NCI-H2196 treated with DMSO at 0.1 percent for 48 hours (cell line): ENCODE data around the gene PEX14.

Experiments used
- DNase-seq: peaks from one replicate; lab custom pipeline; 2025; ENCODE audit not compliant: unreplicated experiment; lab: John Stamatoyannopoulos, UW

The PEX14 gene

DNA sequence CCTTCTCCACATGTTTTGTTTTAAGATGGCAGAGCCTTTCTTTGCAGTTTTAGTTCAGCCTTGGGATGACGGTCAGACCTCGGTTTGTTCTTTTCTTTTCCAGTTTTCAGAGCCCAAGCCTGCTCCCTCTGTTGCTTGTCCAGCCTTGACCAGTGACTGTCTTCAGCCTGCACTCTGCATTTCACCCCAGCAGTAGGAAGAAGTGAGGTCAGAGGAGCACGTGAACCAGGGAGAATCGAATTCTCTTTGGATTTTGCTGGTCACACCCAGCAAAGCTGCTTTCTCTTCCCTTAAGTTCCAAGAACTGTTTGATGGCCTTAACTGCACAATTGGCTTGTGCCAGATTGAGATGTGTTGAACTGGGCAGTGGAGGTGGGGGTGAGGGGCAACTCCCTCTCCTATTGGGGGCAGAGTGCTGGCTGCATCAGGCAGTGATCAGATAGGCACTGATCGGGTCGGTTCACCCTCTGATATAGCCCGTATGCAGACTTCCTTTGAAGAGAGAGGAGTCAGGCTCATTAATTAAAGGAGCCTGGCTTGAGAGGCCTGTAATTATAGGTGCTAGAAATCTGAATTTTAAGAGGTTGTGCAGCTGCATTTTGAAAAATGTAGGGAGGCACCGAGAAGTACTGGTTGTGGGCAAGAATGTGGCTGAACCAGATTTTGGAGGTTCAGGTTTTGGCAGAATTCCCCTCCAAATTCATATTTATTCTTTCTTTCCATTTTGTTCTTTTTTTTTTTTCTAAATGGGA is 42.4 kb downstream of the PEX14 start:
- no peak for DNase-seq

DNA sequence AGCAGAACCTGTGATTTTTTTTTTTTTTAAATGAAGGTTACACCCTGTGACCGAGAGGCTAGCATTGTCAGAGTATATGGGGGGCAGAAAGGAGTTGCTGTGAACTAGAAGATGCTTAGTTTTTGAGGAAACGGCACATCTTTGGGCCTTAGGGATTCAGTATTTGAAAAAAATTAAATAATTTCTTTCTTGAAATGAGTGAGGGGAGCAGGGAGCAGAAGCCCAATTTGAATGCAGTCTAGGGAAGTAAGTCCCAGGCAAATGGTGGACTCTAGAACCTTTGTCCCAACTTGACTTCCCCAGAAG is 42.9 kb downstream of the PEX14 start:
- DNase-seq, result no peak

DNA sequence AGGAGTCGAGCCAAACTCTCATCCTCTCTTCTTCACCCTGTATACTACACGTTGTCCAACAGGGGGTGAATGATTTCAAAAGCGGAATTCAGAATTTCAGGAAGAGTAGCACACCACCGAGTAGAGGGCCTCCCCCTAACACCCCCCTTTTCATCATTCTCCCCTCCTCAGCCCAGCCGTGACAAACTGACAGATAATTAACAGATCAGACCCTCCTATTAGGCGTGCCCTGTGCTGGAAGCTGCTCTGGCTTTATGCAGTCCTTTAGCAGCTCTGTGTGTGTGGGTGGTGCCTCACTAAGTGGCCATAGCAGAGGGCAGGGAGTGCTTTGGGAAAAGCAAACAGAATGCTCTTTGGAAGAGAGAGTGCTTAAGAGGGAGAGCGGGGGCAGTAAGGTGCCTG is 44.3 kb downstream of the PEX14 start:
- peak; percentile 38 for DNase-seq

DNA sequence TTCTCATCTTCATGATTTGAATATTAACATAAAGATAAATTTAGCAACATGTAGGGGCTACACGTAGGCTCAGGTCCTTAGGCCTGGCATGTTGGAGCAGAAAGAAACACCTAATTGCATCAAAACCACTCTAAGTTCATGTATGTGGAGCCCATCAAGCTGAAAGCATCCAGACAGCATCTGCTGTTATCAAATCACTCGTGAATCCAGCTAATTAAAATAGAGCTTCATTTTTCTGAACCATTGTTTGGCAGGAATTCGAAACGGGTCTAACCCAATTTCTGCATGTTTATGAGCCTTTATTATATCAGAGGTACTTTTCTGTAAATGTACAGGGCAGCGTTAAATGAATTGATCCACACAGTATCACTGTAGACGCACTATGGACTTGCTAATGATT is 45.7 kb downstream of the PEX14 start:
- no peak for DNase-seq

DNA sequence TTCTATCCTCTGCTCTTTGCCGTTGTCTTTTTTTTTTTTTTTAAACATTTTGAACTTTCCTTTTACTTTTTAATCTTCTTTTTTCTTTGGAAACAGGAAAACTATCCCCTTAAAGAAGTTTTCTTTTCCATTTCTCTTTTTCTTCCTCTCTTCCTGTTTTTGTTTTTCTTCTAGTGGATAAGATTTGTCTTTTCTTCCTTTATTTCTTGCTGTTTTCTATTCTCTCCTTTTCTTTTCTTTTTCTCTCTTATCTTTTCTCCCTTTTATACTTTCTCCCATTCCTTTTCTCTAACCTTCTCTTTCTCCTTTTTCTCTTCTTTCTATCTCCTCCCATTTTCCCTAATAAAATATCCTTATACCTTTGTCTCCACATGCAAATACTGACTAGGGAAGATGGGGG is 46.2 kb downstream of the PEX14 start:
- no peak for DNase-seq

DNA sequence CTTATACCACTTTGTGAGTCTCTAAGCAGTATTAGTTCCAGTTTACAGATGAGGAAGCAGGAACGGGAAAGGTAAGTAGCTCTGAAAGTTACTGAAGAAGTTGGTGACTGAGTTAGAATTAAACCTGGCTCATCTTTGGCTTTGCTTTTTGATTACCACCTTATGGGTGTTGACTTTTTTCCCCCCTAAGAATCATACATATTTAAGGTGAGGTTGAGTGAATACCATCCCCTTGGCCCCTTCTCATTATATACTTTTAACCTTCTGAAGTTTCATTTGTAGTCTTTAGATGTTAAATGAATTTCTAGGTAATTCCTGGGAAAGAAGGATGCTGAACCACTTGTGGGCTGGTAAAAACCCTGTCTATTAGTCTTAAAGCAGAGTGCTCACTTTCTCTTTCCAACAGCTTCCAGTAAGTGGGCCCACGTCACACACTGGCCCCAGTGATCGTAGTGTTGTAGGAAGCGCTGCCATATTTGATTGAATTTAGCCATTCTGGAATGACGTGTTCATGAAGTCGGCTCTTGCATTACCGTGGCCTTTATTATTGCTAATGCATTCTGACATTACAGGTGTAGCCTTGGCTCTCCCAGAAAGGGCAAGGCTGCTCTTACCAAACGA is 46.9 kb downstream of the PEX14 start:
- DNase-seq, result no peak

DNA sequence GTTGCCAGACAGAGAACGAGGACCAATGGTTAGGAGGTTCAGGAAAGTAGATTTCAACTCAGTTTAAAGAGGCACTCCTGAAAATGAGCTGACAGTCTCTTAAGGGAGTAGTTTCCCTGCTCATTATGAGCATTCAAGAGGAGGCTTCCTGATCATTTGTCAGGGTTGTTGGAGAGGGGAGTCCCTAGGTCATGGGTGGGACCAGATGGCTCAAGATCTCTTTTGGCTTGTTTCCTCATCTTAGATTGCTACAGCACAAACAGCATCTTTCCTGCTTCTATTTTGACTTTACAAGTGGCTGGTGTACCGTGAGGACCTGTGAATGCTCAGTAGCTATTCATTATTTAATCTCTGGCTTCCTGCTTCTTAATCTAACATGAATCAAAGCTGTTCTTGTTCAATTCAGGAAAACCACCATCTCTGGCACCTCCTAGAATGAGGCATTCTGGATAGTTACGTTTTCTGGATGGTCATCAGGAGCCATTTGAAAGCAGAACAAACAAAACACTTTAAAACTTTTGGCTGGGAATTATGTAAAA is 47.6 kb downstream of the PEX14 start:
- no peak for DNase-seq

DNA sequence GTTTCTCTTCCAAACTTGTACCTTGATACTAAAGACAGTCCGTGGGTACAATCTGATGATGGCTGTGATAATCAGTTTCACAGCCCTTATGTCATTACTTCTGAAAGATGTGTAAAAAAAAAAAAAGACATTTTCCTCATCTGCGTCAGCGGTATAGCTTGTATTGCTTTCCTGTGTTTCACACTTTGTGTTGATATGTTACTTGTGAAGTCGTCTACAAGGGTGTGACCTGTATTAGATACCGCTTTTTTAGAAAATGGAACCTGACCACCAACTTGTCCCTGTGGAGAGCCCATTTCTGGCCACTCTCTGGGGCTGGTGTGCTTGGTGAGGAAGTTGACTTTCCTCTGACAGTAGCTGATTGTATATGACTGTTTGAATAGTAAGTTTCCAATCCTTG is 50.5 kb downstream of the PEX14 start:
- no peak for DNase-seq

DNA sequence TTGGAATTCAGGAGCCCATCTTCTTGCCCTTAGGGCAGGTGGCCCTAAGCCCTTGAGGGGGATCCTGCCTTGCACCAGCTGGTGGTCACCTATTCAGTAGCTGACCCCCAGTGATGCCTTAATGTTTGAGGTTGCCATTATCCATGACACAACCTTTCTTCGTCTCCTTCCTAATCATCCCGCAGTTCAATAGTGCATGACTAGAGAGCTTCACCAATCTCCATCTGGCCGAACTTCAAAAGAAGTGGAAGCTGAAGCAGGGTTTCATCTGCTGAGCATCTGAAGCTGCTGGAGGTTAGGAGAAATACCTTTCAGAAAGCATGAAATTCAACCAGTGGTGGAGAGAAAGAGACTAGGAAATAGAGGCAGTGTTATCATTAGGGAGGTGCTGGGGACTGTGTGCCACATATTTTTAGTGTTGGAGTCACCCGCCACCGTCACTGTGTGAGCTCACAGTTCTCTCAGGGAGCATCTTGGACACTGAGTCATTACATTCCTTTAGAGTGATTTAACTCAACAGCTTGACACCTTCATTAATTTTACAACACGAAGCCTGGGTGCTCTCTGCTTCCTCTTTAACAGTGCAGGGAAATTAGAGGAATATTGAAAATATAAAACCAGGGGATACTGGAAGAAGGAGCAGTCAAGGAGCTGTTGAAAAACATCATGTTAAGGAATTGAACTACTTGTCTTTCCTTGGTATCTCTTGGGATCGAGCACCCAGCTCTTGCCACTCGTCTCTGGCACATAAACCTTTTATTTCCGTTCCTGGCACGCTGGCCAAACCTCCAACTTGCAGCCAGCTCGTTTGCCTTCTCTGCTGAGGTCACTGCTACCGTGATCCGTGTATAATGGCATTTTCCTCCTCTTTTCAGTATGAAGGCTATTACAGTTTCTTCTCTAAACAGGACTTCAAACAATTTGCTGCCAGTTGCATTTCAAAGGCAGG is 53.6 kb downstream of the PEX14 start:
- DNase-seq, result no peak

DNA sequence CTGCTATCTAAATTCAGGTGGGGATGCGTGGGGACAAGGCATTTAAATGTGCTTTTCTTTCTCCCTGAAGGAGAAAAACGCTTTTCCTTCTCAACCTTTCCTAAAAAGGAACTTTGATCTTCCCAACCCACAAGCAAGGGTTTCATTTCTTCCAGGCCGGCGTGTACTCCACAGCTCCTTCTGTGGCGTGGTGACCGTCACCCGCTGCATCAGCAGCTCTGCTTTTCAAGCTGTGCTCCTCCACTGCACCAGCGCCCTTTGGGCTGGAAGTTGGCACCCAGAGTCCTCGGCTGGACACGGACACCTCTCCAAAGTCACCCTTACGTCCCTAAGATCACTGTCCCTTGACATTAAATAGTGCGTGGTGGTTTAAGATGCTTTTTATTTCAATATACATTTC is 54.3 kb downstream of the PEX14 start:
- no peak for DNase-seq

DNA sequence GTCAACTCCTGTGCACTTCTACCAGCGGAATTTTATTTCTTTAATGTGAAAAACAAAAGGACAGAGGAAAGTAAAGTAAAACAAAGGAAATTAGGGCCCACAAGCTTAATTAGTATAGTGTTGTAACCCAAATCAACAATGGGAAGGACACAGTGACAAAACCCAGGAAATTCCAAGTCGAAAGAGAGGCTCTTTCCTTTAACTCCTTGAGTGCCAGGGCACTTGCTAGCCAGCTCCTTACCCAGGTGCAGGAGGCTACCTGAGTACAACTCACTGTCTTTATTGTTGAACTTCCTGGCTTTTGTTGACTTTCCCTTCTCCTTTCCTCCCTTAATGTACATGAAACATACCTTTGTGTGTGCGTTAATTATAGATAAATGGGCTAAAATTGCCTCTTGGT is 55.0 kb downstream of the PEX14 start:
- no peak for DNase-seq

DNA sequence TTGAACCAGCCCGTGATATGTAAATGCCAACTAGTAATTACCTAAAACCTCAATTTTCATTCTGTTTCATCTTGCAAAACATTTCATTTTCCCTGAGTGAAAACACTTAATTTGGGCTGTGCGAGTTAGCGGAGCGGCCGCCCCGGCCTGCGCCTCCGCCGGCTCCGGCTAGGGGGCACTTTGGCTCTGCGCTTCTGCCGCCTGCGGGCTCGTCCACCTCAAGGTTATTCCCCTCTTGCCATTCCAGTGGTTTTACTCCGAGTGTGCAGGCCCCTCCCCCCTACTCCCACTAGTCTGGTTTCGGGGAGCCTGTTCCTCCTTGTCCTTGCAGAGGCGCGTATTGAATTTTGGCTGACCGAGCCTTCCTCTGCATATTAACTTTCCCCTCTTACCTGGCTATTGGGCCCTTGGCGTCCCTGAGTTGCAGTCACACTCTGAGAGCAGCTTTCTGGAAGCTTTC is 55.6 kb downstream of the PEX14 start:
- DNase-seq, result no peak

DNA sequence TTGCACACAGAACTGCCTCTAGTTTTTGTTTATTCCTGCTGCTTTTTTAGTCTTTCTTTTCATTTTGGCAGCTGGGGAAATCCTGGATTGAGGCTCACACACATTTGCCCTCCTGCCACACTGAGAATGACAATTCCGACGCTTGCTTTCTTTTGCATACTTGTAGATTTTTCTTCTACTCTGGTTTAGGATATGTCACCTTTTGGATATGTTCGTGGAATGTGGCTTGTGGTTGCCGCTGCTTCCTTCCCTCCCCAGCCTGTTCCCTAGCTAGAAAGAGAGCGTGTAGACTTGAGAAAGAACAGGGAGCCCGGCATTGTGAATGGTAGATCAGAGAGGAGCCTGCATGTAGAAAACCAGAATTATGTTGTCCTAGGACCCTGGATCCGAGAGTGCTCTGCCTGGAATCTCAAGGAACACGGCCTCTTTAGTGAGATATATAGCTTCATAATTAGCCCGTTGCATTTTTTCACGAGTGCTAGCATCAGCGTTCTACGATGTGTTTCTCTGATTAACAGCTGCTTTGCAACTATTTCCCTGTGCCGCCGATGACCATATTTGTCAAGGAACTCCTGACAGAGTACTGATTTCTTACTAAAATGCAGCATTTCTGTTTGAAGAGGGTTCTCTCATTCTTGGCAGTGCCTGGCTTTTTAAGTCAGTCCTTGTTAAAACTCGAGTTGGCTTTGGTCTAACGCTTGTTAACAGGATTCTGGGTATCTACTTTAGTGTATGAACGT is 56.2 kb downstream of the PEX14 start:
- no peak for DNase-seq

DNA sequence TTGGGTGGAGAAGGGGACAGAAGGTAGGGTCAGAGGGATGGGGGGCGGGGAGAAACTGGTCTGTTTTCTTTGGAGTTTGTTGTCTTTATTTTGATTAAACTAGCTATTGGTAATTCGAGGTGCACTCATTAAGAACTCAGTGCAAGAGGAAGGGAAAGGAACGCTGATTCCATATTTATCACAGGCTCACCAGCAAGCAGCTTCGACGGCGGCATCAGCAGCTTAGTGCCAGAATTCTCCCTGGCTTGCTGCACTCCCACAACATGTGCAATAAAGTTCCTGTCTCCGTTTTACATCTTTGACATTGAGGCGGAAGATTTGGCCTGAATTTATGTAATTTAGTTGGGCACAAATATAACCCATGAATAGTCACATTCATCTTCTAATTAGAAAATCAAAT is 57.6 kb downstream of the PEX14 start:
- DNase-seq, result no peak

DNA sequence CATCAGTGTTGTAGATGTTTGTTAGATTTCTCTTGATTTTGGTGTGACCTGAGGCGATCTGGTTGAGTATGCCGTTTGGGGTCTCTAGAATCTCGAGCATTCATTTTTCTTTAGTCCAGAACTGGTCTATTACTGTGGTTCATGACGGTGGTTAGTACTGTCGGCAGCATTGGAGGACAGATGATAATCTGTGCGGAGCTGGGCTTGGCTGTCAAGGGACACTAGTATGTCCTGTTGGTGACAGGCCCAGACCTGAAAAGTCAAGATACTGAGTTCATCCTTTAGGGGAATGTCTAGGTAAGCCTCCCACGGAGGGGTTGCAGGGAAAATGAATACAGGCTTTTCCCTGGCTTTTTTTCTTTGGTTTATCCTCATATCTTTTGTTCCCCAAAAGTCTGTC is 59.8 kb downstream of the PEX14 start:
- no peak for DNase-seq

DNA sequence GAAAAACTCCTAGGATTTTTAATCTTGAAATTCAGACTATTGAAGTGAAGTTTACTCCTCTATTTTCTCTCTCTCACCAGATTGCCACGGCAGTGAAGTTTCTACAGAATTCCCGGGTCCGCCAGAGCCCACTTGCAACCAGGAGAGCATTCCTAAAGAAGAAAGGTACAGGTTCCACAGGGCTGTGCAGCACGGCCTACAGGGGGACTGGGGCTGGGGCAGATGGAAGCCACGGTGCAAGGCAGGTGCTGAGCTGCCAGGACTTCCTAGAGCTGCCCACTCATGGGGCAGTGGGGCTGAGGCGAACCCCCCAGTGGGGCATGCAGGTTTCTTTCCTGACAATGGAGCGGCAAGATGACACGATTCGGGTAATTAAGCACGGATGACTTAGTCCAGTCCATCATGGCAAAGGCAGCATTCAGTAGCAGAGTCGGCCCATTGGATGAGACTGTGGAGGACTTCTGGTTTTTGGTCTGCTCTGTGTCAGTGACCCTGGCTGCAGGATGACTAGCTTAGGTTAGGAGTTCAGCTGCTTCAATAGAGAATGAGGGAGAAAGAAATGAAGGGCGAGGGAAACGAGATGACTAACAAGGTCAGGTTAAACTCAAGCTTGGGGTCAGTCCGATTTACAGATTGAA is 61.5 kb downstream of the PEX14 start:
- DNase-seq, result no peak

DNA sequence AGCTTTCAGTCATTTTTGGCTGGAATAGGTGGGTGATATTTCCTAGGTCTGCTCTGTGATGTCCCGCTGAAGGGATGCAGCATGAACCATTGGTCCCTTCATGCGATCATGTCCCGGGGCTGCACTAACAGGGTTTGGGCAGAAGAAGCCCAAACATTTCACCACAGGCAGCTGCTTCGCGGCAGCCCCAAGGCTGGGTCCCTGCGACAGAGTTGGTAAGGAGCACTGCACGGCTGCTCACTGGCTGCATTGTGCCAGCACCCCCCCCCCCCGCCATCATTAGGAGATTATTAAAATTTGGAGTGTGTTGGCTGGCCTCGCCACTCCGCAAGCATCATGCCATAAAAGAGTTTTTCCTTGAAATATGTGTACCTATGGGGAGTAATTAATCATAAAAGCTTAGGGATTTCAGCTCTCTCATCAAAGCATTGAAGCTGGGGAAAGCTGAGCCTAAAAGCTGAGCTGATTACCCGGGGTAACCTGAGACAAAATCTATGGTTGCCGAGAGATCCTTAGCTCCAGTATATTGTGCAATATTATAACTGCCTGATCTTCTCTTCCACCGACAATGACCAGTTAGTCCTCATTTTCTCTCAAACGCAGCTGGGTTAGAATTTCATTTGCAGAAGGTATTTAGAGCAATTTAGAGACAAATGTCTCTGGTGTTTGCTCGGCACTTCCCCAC is 62.5 kb downstream of the PEX14 start:
- DNase-seq, result peak; percentile 36

DNA sequence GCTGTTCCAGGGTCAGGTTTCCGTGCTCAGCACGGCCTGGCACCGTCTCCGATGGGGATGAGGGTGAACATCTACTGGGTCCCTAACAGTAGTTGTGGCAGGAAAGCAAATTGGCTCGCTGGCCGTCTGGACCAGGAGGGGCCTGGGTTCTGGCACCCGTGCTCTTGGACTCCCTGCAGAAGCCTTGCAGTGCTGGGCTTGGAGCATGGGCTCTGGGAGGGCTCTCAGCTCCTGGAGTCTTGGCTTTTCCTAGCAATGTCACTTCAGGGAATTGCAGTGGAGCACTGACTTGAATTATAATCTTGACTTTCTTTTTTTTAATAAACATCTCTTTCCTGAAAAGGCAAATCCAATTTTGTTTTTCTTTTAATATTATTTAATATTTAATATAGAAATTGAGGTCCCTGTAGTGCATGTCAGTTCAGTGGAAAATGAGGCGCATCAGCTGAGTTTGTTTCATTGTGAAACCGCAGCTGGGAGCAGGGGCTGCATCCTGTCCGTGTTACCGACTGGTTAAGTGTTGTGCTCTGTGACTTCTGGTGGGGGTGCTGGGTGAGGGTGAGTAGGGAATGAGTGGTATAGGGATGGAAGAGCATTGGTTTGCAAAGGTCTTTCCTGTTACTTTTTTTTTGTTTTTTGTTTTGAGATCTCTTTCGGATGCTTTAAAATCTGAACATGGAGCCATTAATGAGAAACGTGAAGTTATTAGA is 64.1 kb downstream of the PEX14 start:
- DNase-seq, result no peak

DNA sequence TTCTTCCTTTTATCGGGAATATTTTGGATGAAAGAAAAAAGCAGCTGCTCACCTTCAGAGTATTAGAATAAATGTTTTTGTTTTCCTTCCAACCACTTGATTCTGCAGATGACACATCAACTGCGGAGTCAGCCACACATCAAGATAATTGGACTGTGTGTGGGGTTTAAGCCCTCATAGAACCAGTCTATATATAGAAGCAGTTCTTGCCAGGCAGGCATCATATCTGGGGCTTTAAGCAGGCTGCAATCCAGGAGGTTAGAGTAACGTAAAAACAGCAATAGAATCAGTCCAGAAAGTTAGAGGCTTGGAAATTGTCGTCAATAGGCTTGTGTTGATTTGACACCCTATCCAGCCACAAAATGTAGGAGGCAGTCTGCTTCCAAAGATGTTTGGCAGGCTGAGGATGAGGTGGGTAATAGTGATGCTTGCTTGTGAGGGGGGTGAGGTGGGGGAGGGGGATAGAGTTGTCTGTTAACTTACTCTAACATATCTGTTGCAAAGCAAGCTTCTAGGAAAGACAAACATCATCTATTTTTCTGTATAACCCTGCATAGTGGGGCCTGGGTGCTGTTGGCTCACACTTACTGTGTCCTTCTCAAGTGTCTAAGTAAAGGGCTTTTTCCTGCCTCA is 64.8 kb downstream of the PEX14 start:
- no peak for DNase-seq
